Liver (tissue), 9 donors: Measurements from ENCODE around the gene CPNE4. TPM values are rescaled to one million over a fixed set of nuclear protein-coding genes. Genes with fewer than 3 reads are reported as not detected.

ENCODE experiments used
- DNase-seq: peaks from one replicate; pipeline ENCODE4 v3.0.0-alpha.2; 2017; ENCODE audit warnings: low spot score
- H3K27ac ChIP-seq, 2 donors: one replicate each; pipeline ENCODE4 v1.7.0; 2013; ENCODE audit warnings: inconsistent platforms in 2 of 2, low read length in 2 of 2, control low read depth in 1 of 2, low read depth in 1 of 2, mild to moderate bottlenecking in 1 of 2
- H3K27me3 ChIP-seq, 4 donors: one replicate each; pipeline versions ENCODE4 v1.6.1 to v1.7.0; 2013; ENCODE audit warnings: low read length in 3 of 4, inconsistent platforms in 1 of 4, mild to moderate bottlenecking in 1 of 4, moderate library complexity in 1 of 4; ENCODE audit not compliant: control insufficient read depth in 4 of 4, insufficient read depth in 4 of 4
- H3K36me3 ChIP-seq, 4 donors: one replicate each; pipeline versions ENCODE4 v1.6.1 to v1.7.0; 2013; ENCODE audit warnings: low read length in 3 of 4, mild to moderate bottlenecking in 3 of 4, low read depth in 1 of 4, moderate library complexity in 1 of 4; ENCODE audit not compliant: control insufficient read depth in 4 of 4, insufficient read depth in 3 of 4
- H3K4me1 ChIP-seq, 4 donors: one replicate each; pipeline versions ENCODE4 v1.6.1 to v1.7.0; 2013; ENCODE audit warnings: low read length in 3 of 4, mild to moderate bottlenecking in 3 of 4, moderate library complexity in 1 of 4; ENCODE audit not compliant: control insufficient read depth in 4 of 4, insufficient read depth in 4 of 4
- H3K4me3 ChIP-seq, 3 donors: one replicate each; pipeline versions ENCODE4 v1.6.1 to v1.7.0; 2013; ENCODE audit warnings: low read length in 3 of 3, control low read depth in 1 of 3, low read depth in 1 of 3, mild to moderate bottlenecking in 1 of 3
- H3K9ac ChIP-seq, 2 donors: one replicate each; pipeline ENCODE4 v1.7.0; 2013; ENCODE audit warnings: low read length in 2 of 2, mild to moderate bottlenecking in 2 of 2, moderate library complexity in 2 of 2, control low read depth in 1 of 2, low read depth in 1 of 2
- H3K9me3 ChIP-seq, 4 donors: one replicate each; pipeline versions ENCODE4 v1.6.1 to v1.7.0; 2013; ENCODE audit warnings: low read length in 3 of 4; ENCODE audit not compliant: control insufficient read depth in 4 of 4
- CTCF ChIP-seq: fragments of 150-350 bp; IDR thresholded peaks from 2 replicates; pipeline ENCODE4 v1.5.1; 2017; ENCODE audit warnings: improper control_type of control experiment, low read depth, low read length; ENCODE audit not compliant: missing input control
- EGR1 ChIP-seq, 2 donors: IDR thresholded peaks; 2 replicates each; pipeline ENCODE4 v1.6.1; 2016 to 2018; ENCODE audit warnings: antibody characterized with exemption in 2 of 2, low read depth in 2 of 2
- FOXA1 ChIP-seq: IDR thresholded peaks from 2 replicates; pipeline ENCODE4 v1.6.1; 2016; ENCODE audit warnings: antibody characterized with exemption
- FOXA2 ChIP-seq: IDR thresholded peaks from 2 replicates; pipeline ENCODE4 v1.6.1; 2016; ENCODE audit warnings: antibody characterized with exemption
- GABPA ChIP-seq, 2 donors: IDR thresholded peaks in 1 of 2; conservative IDR thresholded peaks in 1 of 2; 2 replicates each; pipeline ENCODE4 v1.6.1; 2016; ENCODE audit warnings: antibody characterized with exemption in 2 of 2, mild to moderate bottlenecking in 1 of 2, moderate library complexity in 1 of 2
- HNF4G ChIP-seq: IDR thresholded peaks from 2 replicates; pipeline ENCODE4 v1.6.1; 2016; ENCODE audit warnings: antibody characterized with exemption
- JUND ChIP-seq, 2 donors: IDR thresholded peaks; 2 replicates each; pipeline ENCODE4 v1.6.1; 2016; ENCODE audit warnings: antibody characterized with exemption in 2 of 2
- MAX ChIP-seq: IDR thresholded peaks from 2 replicates; pipeline ENCODE4 v1.6.1; 2016; ENCODE audit warnings: antibody characterized with exemption
- NR2F2 ChIP-seq: IDR thresholded peaks from 2 replicates; pipeline ENCODE4 v1.6.1; 2016; ENCODE audit warnings: antibody characterized with exemption
- RAD21 ChIP-seq, 2 donors: IDR thresholded peaks; 2 replicates each; pipeline ENCODE4 v1.6.1; 2016; ENCODE audit warnings: antibody characterized with exemption in 2 of 2, mild to moderate bottlenecking in 2 of 2
- REST ChIP-seq: IDR thresholded peaks from 2 replicates; pipeline ENCODE4 v1.6.1; 2016; ENCODE audit warnings: antibody characterized with exemption, mild to moderate bottlenecking
- RXRA ChIP-seq, 2 donors: IDR thresholded peaks; 2 replicates each; pipeline ENCODE4 v1.6.1; 2017 to 2018; ENCODE audit warnings: antibody characterized with exemption in 2 of 2, mild to moderate bottlenecking in 1 of 2
- TAF1 ChIP-seq: conservative IDR thresholded peaks from 2 replicates; pipeline ENCODE4 v1.6.1; 2016; ENCODE audit warnings: antibody characterized with exemption, mild to moderate bottlenecking
- ZBTB33 ChIP-seq: IDR thresholded peaks from 2 replicates; pipeline ENCODE4 v1.6.1; 2016; ENCODE audit warnings: antibody characterized with exemption
- WGBS: extraction: QIAGEN DNeasy Blood & Tissue Kit; methylation state at CpG from one replicate; pipeline ENCODE4 v1.1.7; 2013; 5-methylcytosine and 5-hydroxymethylcytosine counted together
- polyA plus RNA-seq, 2 donors: library from polyadenylated mRNA; stranded (reverse) in 1 of 2; unstranded in 1 of 2; fragments of 200-250 nt in 1 of 2; fragments of >200 nt in 1 of 2; fragmentation: Nextera tagmentation in 1 of 2; extraction: Ambion mirVana in 1 of 2; gene quantifications; one replicate each; pipeline versions ENCODE4 v1.2.1 to v1.2.3, GENCODE V29; 2013 to 2015
- total RNA-seq, 2 donors: library from RNA; depleted of rRNA; stranded (reverse); fragments of >200 nt; gene quantifications; one replicate each; pipeline ENCODE4 v1.2.3, GENCODE V29; 2014
- donor health status: healthy.
- donor health status: healthy.
- donor health status: healthy.
- donor health status: healthy.
- donor health status: healthy.

The CPNE4 gene
- total and polyA plus RNA-seq, 4 donors: under 0.01 to 0.03 TPM; not detected in 2

GRCh38 chr3:131793870-131794269 is 240.9 kb downstream of the CPNE4 start:
- peaks cover 0 to 2% (median 0%) of the 10 kb centered on the region in 4 donors for H3K27me3 ChIP-seq
- no peaks in the 10 kb centered on the region for H3K36me3 ChIP-seq
- no peaks in the 10 kb centered on the region for H3K4me1 ChIP-seq
- TF ChIP-seq HNF4G: no peak
- TF ChIP-seq MAX: no peak
- TF ChIP-seq CTCF: no peak
- TF ChIP-seq JUND (IDR thresholded peaks at IDR 0.05): no peak
- TF ChIP-seq EGR1 (IDR thresholded peaks at IDR 0.05; ENCODE audit: low read depth in 2 of 2): no peak
- no peak for TF ChIP-seq RXRA (IDR thresholded peaks at IDR 0.05)
- TF ChIP-seq FOXA2: no peak
- TF ChIP-seq RAD21 (IDR thresholded peaks at IDR 0.05): no peak
- TF ChIP-seq NR2F2: no peak
- no peak for TF ChIP-seq TAF1
- TF ChIP-seq FOXA1: no peak
- H3K9me3 ChIP-seq: no peaks in the 10 kb centered on the region
- no peak for DNase-seq
- H3K4me3 ChIP-seq: no peak overlapping the region
- no peak overlapping the region for H3K9ac ChIP-seq
- H3K27ac ChIP-seq: no peak overlapping the region

GRCh38 chr3:131789188-131789587 is 245.6 kb downstream of the CPNE4 start:
- Histone ChIP-seq H3K27me3 (peaks cover 0 to 3% (median 1%) of the 10 kb centered on the region in 4 donors), H3K9ac (no peak overlapping the region), H3K4me1 (no peaks in the 10 kb centered on the region), H3K27ac (no peak overlapping the region), H3K36me3 (no peaks in the 10 kb centered on the region), H3K9me3 (peaks cover 0 to 4% (median 0%) of the 10 kb centered on the region in 4 donors), H3K4me3 (no peak overlapping the region)
- 72% methylated on average over 2 of the region's 2 CpGs for WGBS
- DNase-seq: no peak
- TF ChIP-seq TAF1 (no peak), RAD21 (IDR thresholded peaks at IDR 0.05) (no peak), GABPA (IDR thresholded peaks at IDR 0.05 in 1 of 2, conservative IDR thresholded peaks at IDR 0.05 in 1 of 2) (no peak), RXRA (IDR thresholded peaks at IDR 0.05) (no peak), CTCF (no peak), REST (no peak), JUND (IDR thresholded peaks at IDR 0.05) (no peak), EGR1 (IDR thresholded peaks at IDR 0.05; ENCODE audit: low read depth in 2 of 2) (no peak), HNF4G (no peak), ZBTB33 (no peak), MAX (no peak)
